Measurements from ENCODE around the gene TENM3. TPM values are rescaled to one million over a fixed set of nuclear protein-coding genes. Genes with fewer than 3 reads are reported as not detected.

The TENM3 gene
- total RNA-seq, 1 donor from 2014 or later, result 17.8 TPM

- DNase-seq (ENCODE audit: low read depth, low spot score), result peak; percentile 41
Measured at GRCh38 chr4:182448281-182449151, 205.3 kb downstream of the TENM3 start.

- DNase-seq (ENCODE audit: low read depth, low spot score), result no peak
Measured at GRCh38 chr4:182449186-182449929, 206.2 kb downstream of the TENM3 start.

- DNase-seq (ENCODE audit: low read depth, low spot score), result no peak
Measured at GRCh38 chr4:182449930-182450439, 206.8 kb downstream of the TENM3 start.

GRCh38 chr4:182451441-182451840, 208.2 kb downstream of the TENM3 start:
- no peak for DNase-seq (ENCODE audit: low read depth, low spot score)

GRCh38 chr4:182453830-182454229, 210.6 kb downstream of the TENM3 start:
- DNase-seq (ENCODE audit: low read depth, low spot score), result no peak

GRCh38 chr4:182454440-182455013, 211.3 kb downstream of the TENM3 start:
- no peak for DNase-seq (ENCODE audit: low read depth, low spot score)

GRCh38 chr4:182465114-182465513, 221.9 kb downstream of the TENM3 start:
- no peak for DNase-seq (ENCODE audit: low read depth, low spot score)

- DNase-seq (ENCODE audit: low read depth, low spot score), result no peak
Measured at GRCh38 chr4:182465979-182466378, 222.8 kb downstream of the TENM3 start.

- DNase-seq (ENCODE audit: low read depth, low spot score), result no peak
Measured at GRCh38 chr4:182470215-182470614, 227.0 kb downstream of the TENM3 start.

- DNase-seq (ENCODE audit: low read depth, low spot score), result no peak
Measured at GRCh38 chr4:182475539-182475938, 232.3 kb downstream of the TENM3 start.

- DNase-seq (ENCODE audit: low read depth, low spot score), result no peak
Measured at GRCh38 chr4:182478475-182478874, 235.3 kb downstream of the TENM3 start.

GRCh38 chr4:182483685-182484084, 240.5 kb downstream of the TENM3 start:
- no peak for DNase-seq (ENCODE audit: low read depth, low spot score)

- no peak for DNase-seq (ENCODE audit: low read depth, low spot score)
Measured at GRCh38 chr4:182486881-182487280, 243.7 kb downstream of the TENM3 start.

- no peak for DNase-seq (ENCODE audit: low read depth, low spot score)
Measured at GRCh38 chr4:182488896-182489295, 245.7 kb downstream of the TENM3 start.

- no peak for DNase-seq (ENCODE audit: low read depth, low spot score)
Measured at GRCh38 chr4:182489607-182490006, 246.4 kb downstream of the TENM3 start.

GRCh38 chr4:182491719-182492118, 248.5 kb downstream of the TENM3 start:
- DNase-seq (ENCODE audit: low read depth, low spot score), result no peak

GRCh38 chr4:182492423-182492822, 249.2 kb downstream of the TENM3 start:
- no peak for DNase-seq (ENCODE audit: low read depth, low spot score)

- DNase-seq (ENCODE audit: low read depth, low spot score), result no peak
Measured at GRCh38 chr4:182493377-182493776, 250.2 kb downstream of the TENM3 start.

GRCh38 chr4:182494103-182494502, 250.9 kb downstream of the TENM3 start:
- no peak for DNase-seq (ENCODE audit: low read depth, low spot score)

- no peak for DNase-seq (ENCODE audit: low read depth, low spot score)
Measured at GRCh38 chr4:182495031-182495430, 251.8 kb downstream of the TENM3 start.

- DNase-seq (ENCODE audit: low read depth, low spot score), result no peak
Measured at GRCh38 chr4:182495645-182496385, 252.6 kb downstream of the TENM3 start.

All from pulmonary artery endothelial cell (primary cell).